IMR-90 (cell line): Measurements from ENCODE around the gene CSNK1D. TPM values are rescaled to one million over a fixed set of nuclear protein-coding genes. Genes with fewer than 3 reads are reported as not detected.

Experiments
- ATAC-seq: fragments of 200-7000 bp; cut with Tn5 transposase; 2 replicates; pipeline ENCODE4 v1.9.1; 2020; ENCODE audit warnings: low read depth, mild to moderate bottlenecking, moderate library complexity
- BruUV-seq: library from RNA; stranded (reverse); fragments of 400-500 nt; replicated peaks from 2 replicates; lab custom pipeline; 2021; lab: Mats Ljungman, UMichigan
- CTCF ChIA-PET: fragments of 300-600 bp; formaldehyde crosslinking; extraction: SDS; loops from one replicate; lab custom pipeline; 2021; ENCODE audit warnings: antibody characterized with exemption; lab: Yijun Ruan, JAX
- POLR2A ChIA-PET: fragments of 300-600 bp; sonication (Branson Sonifier 250); formaldehyde crosslinking; loops from one replicate; lab custom pipeline; 2022; ENCODE audit warnings: antibody characterized with exemption; ENCODE audit not compliant: unreplicated experiment; lab: Charles Lee
- DNase-seq: peaks from one replicate; pipeline ENCODE4 v3.0.0; 2013
- H2AFZ ChIP-seq: replicated peaks from 2 replicates; pipeline ENCODE3; 2013; ENCODE audit warnings: low read length, mild to moderate bottlenecking; ENCODE audit not compliant: poor library complexity
- H2AK5ac ChIP-seq: 2 replicates; pipeline ENCODE4 v1.6.1; 2013; ENCODE audit warnings: low read depth, low read length, inconsistent platforms
- H2AK9ac ChIP-seq: replicated peaks from 2 replicates; pipeline ENCODE3; 2013; ENCODE audit warnings: mild to moderate bottlenecking, low read depth, low read length, moderate library complexity; ENCODE audit not compliant: poor library complexity
- H2BK120ac ChIP-seq: 2 replicates; pipeline ENCODE4 v1.6.1; 2013; ENCODE audit warnings: low read depth, low read length, inconsistent platforms
- H2BK15ac ChIP-seq: 3 replicates; pipeline ENCODE4 v1.6.1; 2013; ENCODE audit warnings: low read depth, low read length, inconsistent platforms
- H2BK20ac ChIP-seq: 2 replicates; pipeline ENCODE4 v1.6.1; 2013; ENCODE audit warnings: low read depth, mild to moderate bottlenecking, inconsistent platforms, low read length, moderate library complexity
- H2BK5ac ChIP-seq: 2 replicates; pipeline ENCODE4 v1.6.1; 2013; ENCODE audit warnings: mild to moderate bottlenecking, low read depth, low read length, inconsistent platforms; ENCODE audit not compliant: poor library complexity, severe bottlenecking
- H3K14ac ChIP-seq: replicated peaks from 2 replicates; pipeline ENCODE4 v1.6.1; 2013; ENCODE audit warnings: low read depth, low read length, inconsistent platforms
- H3K18ac ChIP-seq: 2 replicates; pipeline ENCODE4 v1.6.1; 2013; ENCODE audit warnings: low read depth, low read length, control low read depth
- H3K23ac ChIP-seq: 2 replicates; pipeline ENCODE4 v1.6.1; 2013; ENCODE audit warnings: low read depth, low read length, inconsistent platforms
- H3K27ac ChIP-seq: 2 replicates; pipeline ENCODE4 v1.5.1; 2013; ENCODE audit warnings: mild to moderate bottlenecking, control low read depth, low read length; ENCODE audit not compliant: insufficient read depth
- H3K27me3 ChIP-seq: 2 replicates; pipeline ENCODE4 v1.6.1; 2013; ENCODE audit warnings: low read length; ENCODE audit not compliant: control insufficient read depth, insufficient read depth
- H3K36me3 ChIP-seq: 2 replicates; pipeline ENCODE4 v1.6.1; 2013; ENCODE audit warnings: low read length, mixed read lengths; ENCODE audit not compliant: control insufficient read depth, insufficient read depth
- H3K4ac ChIP-seq: 2 replicates; pipeline ENCODE4 v1.6.1; 2013; ENCODE audit warnings: low read depth, low read length, inconsistent platforms
- H3K4me1 ChIP-seq: 2 replicates; pipeline ENCODE4 v1.6.1; 2013; ENCODE audit warnings: low read length, mixed read lengths; ENCODE audit not compliant: control insufficient read depth, insufficient read depth
- H3K4me2 ChIP-seq: 2 replicates; pipeline ENCODE4 v1.6.1; 2013; ENCODE audit warnings: low read depth, mild to moderate bottlenecking, control low read depth, low read length, moderate library complexity
- H3K4me3 ChIP-seq: 2 replicates; pipeline ENCODE4 v1.5.1; 2013; ENCODE audit warnings: low read depth, mild to moderate bottlenecking, control low read depth, low read length, moderate library complexity; ENCODE audit not compliant: insufficient read depth
- H3K56ac ChIP-seq: 2 replicates; pipeline ENCODE4 v1.6.1; 2013; ENCODE audit warnings: low read length, inconsistent platforms; ENCODE audit not compliant: insufficient read depth; ENCODE audit errors: extremely low read depth
- H3K79me1 ChIP-seq, 2 experiments: 2 replicates each; pipeline ENCODE4 v1.6.1; 2013; ENCODE audit warnings: low read length in 2 of 2, inconsistent platforms in 1 of 2, low read depth in 1 of 2
- H3K9ac ChIP-seq: 2 replicates; pipeline ENCODE4 v1.6.1; 2013; ENCODE audit warnings: low read depth, low read length, control low read depth
- H3K9me1 ChIP-seq: 2 replicates; pipeline ENCODE4 v1.6.1; 2013; ENCODE audit warnings: low read length, inconsistent platforms; ENCODE audit not compliant: insufficient read depth
- H3K9me3 ChIP-seq: 2 replicates; pipeline ENCODE4 v1.6.1; 2013; ENCODE audit warnings: low read length; ENCODE audit not compliant: control insufficient read depth, insufficient read depth
- H4K20me1 ChIP-seq: 2 replicates; pipeline ENCODE4 v1.6.1; 2013; ENCODE audit warnings: low read length, inconsistent platforms; ENCODE audit not compliant: insufficient read depth
- H4K5ac ChIP-seq: 2 replicates; pipeline ENCODE4 v1.6.1; 2013; ENCODE audit warnings: mild to moderate bottlenecking, low read depth, low read length, control low read depth
- H4K8ac ChIP-seq, 2 experiments: 2 replicates each; pipeline ENCODE4 v1.6.1; 2013; ENCODE audit warnings: low read depth in 2 of 2, low read length in 2 of 2, control low read depth in 1 of 2, inconsistent platforms in 1 of 2
- H4K91ac ChIP-seq: 2 replicates; pipeline ENCODE4 v1.6.1; 2013; ENCODE audit warnings: low read depth, low read length, inconsistent platforms; ENCODE audit not compliant: insufficient read depth
- BHLHE40 ChIP-seq: fragments of 150-350 bp; IDR thresholded peaks from 2 replicates; pipeline ENCODE4 v1.6.1; 2016; ENCODE audit warnings: mild to moderate bottlenecking, low read depth, low read length
- CEBPB ChIP-seq: IDR thresholded peaks from 2 replicates; pipeline ENCODE4 v1.6.1; 2012; ENCODE audit warnings: low read depth, low read length, improper control_type of control experiment
- FOS ChIP-seq: fragments of 150-350 bp; IDR thresholded peaks from 2 replicates; pipeline ENCODE4 v1.6.1; 2016; ENCODE audit warnings: low read depth, low read length
- MAFK ChIP-seq: IDR thresholded peaks from 2 replicates; pipeline ENCODE4 v1.6.1; 2012; ENCODE audit warnings: low read depth, low read length, improper control_type of control experiment
- MAZ ChIP-seq: IDR thresholded peaks from 2 replicates; pipeline ENCODE4 v1.6.1; 2012; ENCODE audit warnings: low read depth, mild to moderate bottlenecking, low read length, improper control_type of control experiment, moderate library complexity, borderline replicate concordance
- MXI1 ChIP-seq: IDR thresholded peaks from 2 replicates; pipeline ENCODE4 v1.6.1; 2012; ENCODE audit warnings: low read depth, mild to moderate bottlenecking, low read length, moderate library complexity, borderline replicate concordance
- NFE2L2 ChIP-seq: fragments of 150-350 bp; IDR thresholded peaks from 2 replicates; pipeline ENCODE4 v1.6.1; 2016; ENCODE audit warnings: low read depth, mild to moderate bottlenecking, low read length
- POLR2A ChIP-seq: IDR thresholded peaks from 2 replicates; pipeline ENCODE4 v1.6.1; 2012; ENCODE audit warnings: mild to moderate bottlenecking, low read depth, low read length
- RAD21 ChIP-seq: IDR thresholded peaks from 2 replicates; pipeline ENCODE4 v1.6.1; 2012; ENCODE audit warnings: low read length, improper control_type of control experiment
- RCOR1 ChIP-seq: IDR thresholded peaks from 2 replicates; pipeline ENCODE4 v1.6.1; 2012; ENCODE audit warnings: mild to moderate bottlenecking, low read length, improper control_type of control experiment; ENCODE audit not compliant: insufficient replicate concordance
- RFX5 ChIP-seq: IDR thresholded peaks from 2 replicates; pipeline ENCODE4 v1.8.0; 2012; ENCODE audit warnings: low read depth, mild to moderate bottlenecking, low read length, moderate library complexity
- SMC3 ChIP-seq: fragments of 150-350 bp; IDR thresholded peaks from 2 replicates; pipeline ENCODE4 v1.6.1; 2016; ENCODE audit warnings: low read depth, mild to moderate bottlenecking, antibody characterized with exemption, low read length, moderate library complexity
- USF2 ChIP-seq: fragments of 150-350 bp; IDR thresholded peaks from 2 replicates; pipeline ENCODE4 v1.6.1; 2017; ENCODE audit warnings: mild to moderate bottlenecking, antibody characterized with exemption, low read length, low read depth
- WGBS, 2 experiments: methylation state at CpG; one replicate each; pipeline versions ENCODE4 v1.1.5 to v1.1.7; 2013; ENCODE audit warnings: missing lambda C conversion rate in 2 of 2; ENCODE audit not compliant: insufficient read length in 1 of 2; ENCODE audit errors: extremely low coverage in 2 of 2; 5-methylcytosine and 5-hydroxymethylcytosine counted together
- dilution Hi-C: fragments of 300-500 bp; cut with HindIII; formaldehyde crosslinking; loops from one replicate; pipeline ENCODE4 v1.14.3; 2018; ENCODE audit warnings: low sequenced_read_pairs; ENCODE audit not compliant: unreplicated experiment
- in situ Hi-C: fragments of 300-500 bp; cut with MboI; formaldehyde crosslinking; loops from 3 replicates; pipeline ENCODE4 v1.14.3; 2019; ENCODE audit warnings: low sequenced_read_pairs, inconsistent platforms, mixed read lengths
- intact Hi-C: fragments of 100-400 bp; cut with micrococcal nuclease; formaldehyde crosslinking; loops from 2 replicates; pipeline ENCODE4 v1.10.0; 2022
- polyA plus RNA-seq, 3 experiments: library from polyadenylated mRNA; depleted of rRNA; stranded (reverse); fragments of >200 nt; gene quantifications; 2 replicates each; pipeline ENCODE4 v1.2.3, GENCODE V29; 2012; ENCODE audit warnings: low replicate concordance in 1 of 3
- total RNA-seq: library from RNA; depleted of rRNA; stranded (reverse); fragments of >200 nt; gene quantifications from 2 replicates; pipeline ENCODE4 v1.2.3, GENCODE V29; 2012

Gene CSNK1D
- total and polyA plus RNA-seq, 2 of the 4 experiments (the other 2 are of a cell fraction): 47.1 to 186 TPM

DNA sequence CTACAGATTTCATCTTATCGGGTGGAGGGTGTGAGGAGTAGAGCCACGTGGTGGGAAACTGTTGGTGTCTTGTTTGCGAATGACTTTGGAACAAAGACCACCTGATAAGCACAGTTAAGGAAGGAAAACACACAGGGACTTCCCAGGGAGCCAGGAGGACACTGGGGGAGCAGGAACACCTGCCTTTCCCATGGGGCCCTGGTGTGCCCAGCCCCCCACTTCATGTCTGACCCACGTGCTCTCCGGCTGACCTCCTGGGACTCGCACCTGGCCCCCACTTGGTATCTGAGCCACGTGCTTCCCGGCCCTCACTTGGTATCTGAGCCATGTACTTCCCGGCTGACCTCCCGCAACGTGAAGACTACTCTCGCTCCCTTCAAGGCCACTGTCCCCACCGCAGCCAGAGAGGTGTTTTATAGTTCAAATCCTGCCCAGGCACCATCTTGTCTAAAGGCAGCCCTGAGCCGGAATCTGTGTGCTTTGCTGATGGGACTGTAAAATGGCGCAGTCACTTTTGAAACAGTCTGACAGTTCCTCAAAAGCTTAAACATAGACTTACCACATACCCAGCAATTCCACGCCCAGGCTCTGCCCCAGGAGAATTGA lies 5.4 kb upstream of the CSNK1D start:
- 93% methylated on average over 7 of the region's 16 CpGs; no CpG with 5 or more reads in 1 of the 2 experiments for WGBS, 2 experiments
- no TSS peak for BruUV-seq
- Histone ChIP-seq H3K23ac (no peak overlapping the region), H3K4me1 (peaks cover 25% of the 10 kb centered on the region), H3K9me3 (no peaks in the 10 kb centered on the region), H3K9me1 (peaks cover 20% of the 10 kb centered on the region), H2BK120ac (no peak overlapping the region), H2AK9ac (no peak overlapping the region), H3K14ac (no peak overlapping the region), H4K8ac (no peak overlapping the region), H3K4me2 (no peak overlapping the region), H2BK5ac (no peak overlapping the region), H3K79me1 (peaks cover 2 to 9% of the 10 kb centered on the region in 2 experiments; a peak in 2 of 4 replicates), H3K4ac (no peak overlapping the region), H2AK5ac (no peak overlapping the region), H2BK20ac (no peak overlapping the region), H2AFZ (no peak overlapping the region), H3K18ac (no peak overlapping the region), H3K4me3 (no peak overlapping the region), H3K36me3 (no peaks in the 10 kb centered on the region; the same call in 1 of the 2 replicates), H4K5ac (no peak overlapping the region), H3K56ac (no peak overlapping the region), H2BK15ac (no peak overlapping the region), H3K27ac (no peak overlapping the region), H3K27me3 (no peaks in the 10 kb centered on the region), H4K91ac (no peak overlapping the region), H3K9ac (no peak overlapping the region), H4K20me1 (no peaks in the 10 kb centered on the region)
- ATAC-seq (no peak), DNase-seq (no peak)
- TF ChIP-seq USF2 (no peak), CEBPB (no peak), NFE2L2 (no peak), MXI1 (no peak), RAD21 (no peak), SMC3 (no peak), BHLHE40 (no peak), MAFK (no peak), RFX5 (no peak), RCOR1 (no peak), MAZ (no peak), POLR2A (no peak), FOS (no peak)
- ChIA-PET POLR2A (no interaction called here), CTCF (no interaction called here)
- dilution Hi-C loops: no loop called here
- intact Hi-C loops: no loop called here
- in situ Hi-C loops: no loop called here
